ENCODE measurements around the gene KIAA1671. TPM values are rescaled to one million over a fixed set of nuclear protein-coding genes. Genes with fewer than 3 reads are reported as not detected.

KIAA1671 gene
- total RNA-seq, 1 donor from 2014 or later = 28.5 TPM

DNA sequence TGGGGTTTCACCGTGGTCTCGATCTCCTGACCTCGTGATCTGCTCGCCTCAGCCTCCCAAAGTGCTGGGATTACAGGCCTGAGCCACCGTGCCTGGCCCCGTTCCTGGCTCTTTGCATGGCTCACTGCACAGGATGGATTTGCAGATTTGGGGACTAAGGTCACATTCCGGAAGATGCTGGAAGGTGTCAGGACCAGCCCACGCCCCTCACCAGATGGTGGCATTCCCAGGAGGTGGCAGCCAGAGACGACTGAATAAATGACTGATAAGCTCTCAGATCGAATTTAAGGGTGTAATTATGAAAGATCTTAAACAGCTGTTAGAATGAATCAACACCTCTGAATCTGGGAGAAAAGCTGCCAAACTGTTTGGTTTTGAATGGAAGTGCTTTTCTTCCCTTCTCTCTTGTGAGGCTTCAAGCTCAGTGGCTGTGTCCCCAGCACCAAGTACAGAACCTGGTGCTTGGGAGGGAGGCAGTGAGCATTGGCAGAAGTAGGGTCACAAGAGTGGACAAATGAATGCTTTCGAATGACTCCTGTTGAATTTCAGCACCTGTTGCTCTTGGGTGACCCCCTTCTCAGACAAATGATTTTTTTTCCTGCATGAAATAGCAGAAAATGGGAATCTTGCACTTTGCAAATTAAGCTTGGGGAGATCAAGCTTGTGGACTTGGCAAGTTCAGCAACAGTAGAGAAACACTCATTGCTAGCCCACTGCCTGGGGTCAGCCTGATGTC, 69.6 kb downstream of the KIAA1671 start:
- peaks cover 39% of the 10 kb centered on the region for H3K4me1 Mint-ChIP-seq (ENCODE audit: low read depth)
- H3K27me3 Mint-ChIP-seq (ENCODE audit: low read depth) = no peaks in the 10 kb centered on the region
- H3K36me3 Mint-ChIP-seq (ENCODE audit: low read depth) = peaks cover 6% of the 10 kb centered on the region
- DNase-seq (ENCODE audit: low spot score) = no peak
- H3K4me3 Mint-ChIP-seq (ENCODE audit: unreplicated experiment) = no peak overlapping the region
- TF ChIP-seq, protein P1, sequence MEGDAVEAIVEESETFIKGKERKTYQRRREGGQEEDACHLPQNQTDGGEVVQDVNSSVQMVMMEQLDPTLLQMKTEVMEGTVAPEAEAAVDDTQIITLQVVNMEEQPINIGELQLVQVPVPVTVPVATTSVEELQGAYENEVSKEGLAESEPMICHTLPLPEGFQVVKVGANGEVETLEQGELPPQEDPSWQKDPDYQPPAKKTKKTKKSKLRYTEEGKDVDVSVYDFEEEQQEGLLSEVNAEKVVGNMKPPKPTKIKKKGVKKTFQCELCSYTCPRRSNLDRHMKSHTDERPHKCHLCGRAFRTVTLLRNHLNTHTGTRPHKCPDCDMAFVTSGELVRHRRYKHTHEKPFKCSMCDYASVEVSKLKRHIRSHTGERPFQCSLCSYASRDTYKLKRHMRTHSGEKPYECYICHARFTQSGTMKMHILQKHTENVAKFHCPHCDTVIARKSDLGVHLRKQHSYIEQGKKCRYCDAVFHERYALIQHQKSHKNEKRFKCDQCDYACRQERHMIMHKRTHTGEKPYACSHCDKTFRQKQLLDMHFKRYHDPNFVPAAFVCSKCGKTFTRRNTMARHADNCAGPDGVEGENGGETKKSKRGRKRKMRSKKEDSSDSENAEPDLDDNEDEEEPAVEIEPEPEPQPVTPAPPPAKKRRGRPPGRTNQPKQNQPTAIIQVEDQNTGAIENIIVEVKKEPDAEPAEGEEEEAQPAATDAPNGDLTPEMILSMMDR (IDR thresholded peaks at IDR 0.05) = no peak
- H3K27ac Mint-ChIP-seq (ENCODE audit: unreplicated experiment) = no peak overlapping the region
- H3K9me3 Mint-ChIP-seq (ENCODE audit: low read depth) = no peaks in the 10 kb centered on the region

DNA sequence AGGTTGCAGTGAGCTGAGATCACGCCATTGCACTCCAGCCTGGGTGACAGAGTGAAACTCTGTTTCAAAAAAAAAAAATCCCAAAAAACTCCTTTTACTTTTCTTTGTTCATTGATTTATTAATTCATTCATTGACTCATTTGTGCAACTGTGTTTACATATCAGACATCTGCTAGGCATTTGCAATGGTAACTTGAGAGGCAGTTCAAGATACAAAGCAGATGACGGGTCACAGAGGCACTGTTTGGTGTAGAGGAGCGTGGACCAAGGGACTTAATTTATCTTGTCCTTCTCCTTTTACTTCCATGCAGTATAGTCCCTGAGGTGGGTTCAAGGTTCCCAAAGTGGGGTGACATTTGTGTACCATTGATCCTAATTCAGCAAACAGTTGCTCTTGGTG, 71.4 kb downstream of the KIAA1671 start:
- no peaks in the 10 kb centered on the region for H3K9me3 Mint-ChIP-seq (ENCODE audit: low read depth)
- H3K27ac Mint-ChIP-seq (ENCODE audit: unreplicated experiment) = no peak overlapping the region
- H3K36me3 Mint-ChIP-seq (ENCODE audit: low read depth) = peaks cover 6% of the 10 kb centered on the region
- H3K4me3 Mint-ChIP-seq (ENCODE audit: unreplicated experiment) = no peak overlapping the region
- H3K4me1 Mint-ChIP-seq (ENCODE audit: low read depth) = peaks cover 47% of the 10 kb centered on the region
- TF ChIP-seq, protein P1 (IDR thresholded peaks at IDR 0.05) = no peak
- no peaks in the 10 kb centered on the region for H3K27me3 Mint-ChIP-seq (ENCODE audit: low read depth)
- no peak for DNase-seq (ENCODE audit: low spot score)

DNA sequence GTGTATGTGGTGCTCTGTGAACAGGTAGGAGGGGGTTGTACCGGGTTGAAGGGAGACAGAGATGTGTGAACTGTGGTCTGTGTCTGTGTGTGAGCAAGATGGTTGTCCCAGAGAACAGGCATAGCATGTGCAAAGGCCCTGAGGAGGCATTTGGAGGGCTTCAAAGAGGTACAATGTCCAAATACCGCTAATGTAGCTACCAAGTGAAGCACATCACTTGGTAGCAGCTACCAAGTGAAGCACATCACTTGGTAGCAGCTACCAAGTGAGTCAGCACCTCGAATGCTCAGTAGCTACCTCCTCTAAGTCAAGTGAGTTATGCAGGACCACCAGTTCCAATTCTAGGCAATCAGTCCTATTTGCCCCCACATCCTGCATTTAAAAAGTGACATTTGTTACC, 72.4 kb downstream of the KIAA1671 start:
- Mint-ChIP-seq H3K36me3 (ENCODE audit: low read depth) (peaks cover 6% of the 10 kb centered on the region), H3K27ac (ENCODE audit: unreplicated experiment) (peak overlapping the region; percentile 18), H3K4me3 (ENCODE audit: unreplicated experiment) (no peak overlapping the region), H3K4me1 (ENCODE audit: low read depth) (peaks cover 47% of the 10 kb centered on the region), H3K27me3 (ENCODE audit: low read depth) (no peaks in the 10 kb centered on the region), H3K9me3 (ENCODE audit: low read depth) (no peaks in the 10 kb centered on the region)
- no peak for DNase-seq (ENCODE audit: low spot score)
- TF ChIP-seq, protein P1 (IDR thresholded peaks at IDR 0.05) = no peak

DNA sequence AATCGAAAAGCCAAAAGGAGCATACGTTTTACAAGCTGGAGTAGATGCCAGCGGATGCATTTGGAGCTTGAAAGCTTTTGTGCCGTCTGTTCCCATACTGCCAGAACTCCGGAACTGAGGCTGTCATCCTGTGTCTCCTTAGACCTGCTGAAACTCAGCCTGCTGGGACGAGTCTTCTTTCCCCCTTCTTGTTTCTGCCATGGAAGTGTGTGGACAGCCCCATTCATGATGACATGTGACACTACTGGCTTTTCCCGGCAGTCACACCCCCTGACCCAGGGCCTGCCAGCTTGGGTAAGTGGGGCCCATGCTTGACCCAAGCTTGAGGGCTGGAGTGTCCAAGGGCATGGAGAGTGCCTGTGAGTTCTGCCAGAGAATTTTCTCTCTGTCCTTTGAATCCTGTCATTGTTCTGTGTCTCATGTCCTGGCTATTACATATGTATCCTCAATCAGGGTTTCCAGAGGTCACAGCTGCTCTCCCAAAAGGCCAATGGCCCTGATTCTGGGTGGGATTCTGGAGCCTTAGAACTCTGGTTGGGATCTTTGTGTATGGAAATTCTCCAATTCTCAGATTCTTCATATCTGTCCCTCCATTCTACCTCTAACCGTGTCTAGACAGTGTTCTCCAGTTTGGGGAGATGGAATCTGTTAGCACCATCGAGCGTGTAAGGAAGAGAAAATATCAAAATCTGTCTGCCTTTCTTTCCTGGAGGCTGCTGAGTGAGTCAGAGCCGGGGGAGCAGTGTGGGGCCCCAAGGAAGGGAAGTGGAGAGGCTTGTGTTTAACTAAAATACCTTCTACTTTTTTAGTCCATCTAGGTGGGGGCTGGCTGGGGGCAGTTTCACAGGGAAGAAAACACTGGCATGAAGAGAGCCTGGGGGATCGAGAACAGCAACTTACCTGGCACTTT, 73.2 kb downstream of the KIAA1671 start:
- peaks cover 4% of the 10 kb centered on the region for H3K36me3 Mint-ChIP-seq (ENCODE audit: low read depth)
- H3K9me3 Mint-ChIP-seq (ENCODE audit: low read depth) = no peaks in the 10 kb centered on the region
- peak overlapping the region; percentile 91 for H3K27ac Mint-ChIP-seq (ENCODE audit: unreplicated experiment)
- TF ChIP-seq, protein P1 (IDR thresholded peaks at IDR 0.05) = no peak
- no peaks in the 10 kb centered on the region for H3K27me3 Mint-ChIP-seq (ENCODE audit: low read depth)
- H3K4me1 Mint-ChIP-seq (ENCODE audit: low read depth) = peaks cover 52% of the 10 kb centered on the region
- H3K4me3 Mint-ChIP-seq (ENCODE audit: unreplicated experiment) = peak overlapping the region; percentile 49
- DNase-seq (ENCODE audit: low spot score) = no peak
